LNCaP clone FGC (cell line): ENCODE results near the gene CSH1.
A peak's percentile ranks its signal among the peaks of the same experiment; 100 is the strongest.
"Not testable (repeated sequence)": the region's sequence is repeated elsewhere in the genome, so short reads cannot be mapped to it uniquely, and the experiment has no call there.

Experiments
- DNase-seq: peaks from one replicate; pipeline ENCODE4 v3.0.0-alpha.2; 2011; ENCODE audit warnings: low read depth
- H3K4me3 ChIP-seq: 2 replicates; pipeline ENCODE4 v1.5.1; 2011; ENCODE audit warnings: mild to moderate bottlenecking, low read depth, low read length, control low read depth
- CTCF ChIP-seq: IDR thresholded peaks from 2 replicates; pipeline ENCODE4 v1.5.1; 2012; ENCODE audit warnings: mild to moderate bottlenecking; ENCODE audit not compliant: control insufficient read depth, insufficient read depth; ENCODE audit errors: extremely low read depth

Gene CSH1

GRCh38 chr17:63910096-63910495 is 13.7 kb upstream of the CSH1 start:
- no peak for DNase-seq
- no peak for TF ChIP-seq CTCF
- H3K4me3 ChIP-seq, result no peak overlapping the region

- not testable (repeated sequence) for H3K4me3 ChIP-seq, DNase-seq
Observed at GRCh38 chr17:63909586-63909985, 13.2 kb upstream of the CSH1 start.

GRCh38 chr17:63907161-63907778 is 10.9 kb upstream of the CSH1 start:
- not testable (repeated sequence) for DNase-seq, H3K4me3 ChIP-seq

GRCh38 chr17:63904796-63905195 is 8.4 kb upstream of the CSH1 start:
- DNase-seq, H3K4me3 ChIP-seq: not testable (repeated sequence)

GRCh38 chr17:63903787-63904201 is 7.4 kb upstream of the CSH1 start:
- DNase-seq, H3K4me3 ChIP-seq: not testable (repeated sequence)
- peak; percentile 44 for TF ChIP-seq CTCF

- not testable (repeated sequence) for DNase-seq, H3K4me3 ChIP-seq
Observed at GRCh38 chr17:63901971-63902370, 5.6 kb upstream of the CSH1 start.

- DNase-seq, H3K4me3 ChIP-seq: not testable (repeated sequence)
Observed at GRCh38 chr17:63898899-63899798, 2.8 kb upstream of the CSH1 start.

- H3K4me3 ChIP-seq, DNase-seq: not testable (repeated sequence)
Observed at GRCh38 chr17:63894821-63895220, 1.6 kb downstream of the CSH1 start.

- H3K4me3 ChIP-seq, DNase-seq: not testable (repeated sequence)
Observed at GRCh38 chr17:63894021-63894420, 2.4 kb downstream of the CSH1 start.

- not testable (repeated sequence) for DNase-seq, H3K4me3 ChIP-seq
Observed at GRCh38 chr17:63892316-63893037, 3.9 kb downstream of the CSH1 start.

GRCh38 chr17:63889026-63889848 is 7.1 kb downstream of the CSH1 start:
- not testable (repeated sequence) for H3K4me3 ChIP-seq
- peak; percentile 11 for DNase-seq
- peak; percentile 49 for TF ChIP-seq CTCF

- DNase-seq, H3K4me3 ChIP-seq: not testable (repeated sequence)
Observed at GRCh38 chr17:63885119-63885518, 11.3 kb downstream of the CSH1 start.

GRCh38 chr17:63882626-63883126 is 13.7 kb downstream of the CSH1 start:
- not testable (repeated sequence) for H3K4me3 ChIP-seq, DNase-seq
